IMR-90 (cell line): Measurements from ENCODE around the gene PLTP. TPM values are rescaled to one million over a fixed set of nuclear protein-coding genes. Genes with fewer than 3 reads are reported as not detected.

Experiments
- ATAC-seq: fragments of 200-7000 bp; cut with Tn5 transposase; 2 replicates; pipeline ENCODE4 v1.9.1; 2020; ENCODE audit warnings: low read depth, mild to moderate bottlenecking, moderate library complexity
- BruUV-seq: library from RNA; stranded (reverse); fragments of 400-500 nt; replicated peaks from 2 replicates; lab custom pipeline; 2021; lab: Mats Ljungman, UMichigan
- CTCF ChIA-PET: fragments of 300-600 bp; formaldehyde crosslinking; extraction: SDS; loops from one replicate; lab custom pipeline; 2021; ENCODE audit warnings: antibody characterized with exemption; lab: Yijun Ruan, JAX
- POLR2A ChIA-PET: fragments of 300-600 bp; sonication (Branson Sonifier 250); formaldehyde crosslinking; loops from one replicate; lab custom pipeline; 2022; ENCODE audit warnings: antibody characterized with exemption; ENCODE audit not compliant: unreplicated experiment; lab: Charles Lee
- DNase-seq: peaks from one replicate; pipeline ENCODE4 v3.0.0; 2013
- H2AFZ ChIP-seq: replicated peaks from 2 replicates; pipeline ENCODE3; 2013; ENCODE audit warnings: low read length, mild to moderate bottlenecking; ENCODE audit not compliant: poor library complexity
- H2AK5ac ChIP-seq: 2 replicates; pipeline ENCODE4 v1.6.1; 2013; ENCODE audit warnings: low read depth, low read length, inconsistent platforms
- H2AK9ac ChIP-seq: replicated peaks from 2 replicates; pipeline ENCODE3; 2013; ENCODE audit warnings: mild to moderate bottlenecking, low read depth, low read length, moderate library complexity; ENCODE audit not compliant: poor library complexity
- H2BK120ac ChIP-seq: 2 replicates; pipeline ENCODE4 v1.6.1; 2013; ENCODE audit warnings: low read depth, low read length, inconsistent platforms
- H2BK15ac ChIP-seq: 3 replicates; pipeline ENCODE4 v1.6.1; 2013; ENCODE audit warnings: low read depth, low read length, inconsistent platforms
- H2BK20ac ChIP-seq: 2 replicates; pipeline ENCODE4 v1.6.1; 2013; ENCODE audit warnings: low read depth, mild to moderate bottlenecking, inconsistent platforms, low read length, moderate library complexity
- H2BK5ac ChIP-seq: 2 replicates; pipeline ENCODE4 v1.6.1; 2013; ENCODE audit warnings: mild to moderate bottlenecking, low read depth, low read length, inconsistent platforms; ENCODE audit not compliant: poor library complexity, severe bottlenecking
- H3K14ac ChIP-seq: replicated peaks from 2 replicates; pipeline ENCODE4 v1.6.1; 2013; ENCODE audit warnings: low read depth, low read length, inconsistent platforms
- H3K18ac ChIP-seq: 2 replicates; pipeline ENCODE4 v1.6.1; 2013; ENCODE audit warnings: low read depth, low read length, control low read depth
- H3K23ac ChIP-seq: 2 replicates; pipeline ENCODE4 v1.6.1; 2013; ENCODE audit warnings: low read depth, low read length, inconsistent platforms
- H3K27ac ChIP-seq: 2 replicates; pipeline ENCODE4 v1.5.1; 2013; ENCODE audit warnings: mild to moderate bottlenecking, control low read depth, low read length; ENCODE audit not compliant: insufficient read depth
- H3K27me3 ChIP-seq: 2 replicates; pipeline ENCODE4 v1.6.1; 2013; ENCODE audit warnings: low read length; ENCODE audit not compliant: control insufficient read depth, insufficient read depth
- H3K36me3 ChIP-seq: 2 replicates; pipeline ENCODE4 v1.6.1; 2013; ENCODE audit warnings: low read length, mixed read lengths; ENCODE audit not compliant: control insufficient read depth, insufficient read depth
- H3K4ac ChIP-seq: 2 replicates; pipeline ENCODE4 v1.6.1; 2013; ENCODE audit warnings: low read depth, low read length, inconsistent platforms
- H3K4me1 ChIP-seq: 2 replicates; pipeline ENCODE4 v1.6.1; 2013; ENCODE audit warnings: low read length, mixed read lengths; ENCODE audit not compliant: control insufficient read depth, insufficient read depth
- H3K4me2 ChIP-seq: 2 replicates; pipeline ENCODE4 v1.6.1; 2013; ENCODE audit warnings: low read depth, mild to moderate bottlenecking, control low read depth, low read length, moderate library complexity
- H3K4me3 ChIP-seq: 2 replicates; pipeline ENCODE4 v1.5.1; 2013; ENCODE audit warnings: low read depth, mild to moderate bottlenecking, control low read depth, low read length, moderate library complexity; ENCODE audit not compliant: insufficient read depth
- H3K56ac ChIP-seq: 2 replicates; pipeline ENCODE4 v1.6.1; 2013; ENCODE audit warnings: low read length, inconsistent platforms; ENCODE audit not compliant: insufficient read depth; ENCODE audit errors: extremely low read depth
- H3K79me1 ChIP-seq, 2 experiments: 2 replicates each; pipeline ENCODE4 v1.6.1; 2013; ENCODE audit warnings: low read length in 2 of 2, inconsistent platforms in 1 of 2, low read depth in 1 of 2
- H3K9ac ChIP-seq: 2 replicates; pipeline ENCODE4 v1.6.1; 2013; ENCODE audit warnings: low read depth, low read length, control low read depth
- H3K9me1 ChIP-seq: 2 replicates; pipeline ENCODE4 v1.6.1; 2013; ENCODE audit warnings: low read length, inconsistent platforms; ENCODE audit not compliant: insufficient read depth
- H3K9me3 ChIP-seq: 2 replicates; pipeline ENCODE4 v1.6.1; 2013; ENCODE audit warnings: low read length; ENCODE audit not compliant: control insufficient read depth, insufficient read depth
- H4K20me1 ChIP-seq: 2 replicates; pipeline ENCODE4 v1.6.1; 2013; ENCODE audit warnings: low read length, inconsistent platforms; ENCODE audit not compliant: insufficient read depth
- H4K5ac ChIP-seq: 2 replicates; pipeline ENCODE4 v1.6.1; 2013; ENCODE audit warnings: mild to moderate bottlenecking, low read depth, low read length, control low read depth
- H4K8ac ChIP-seq, 2 experiments: 2 replicates each; pipeline ENCODE4 v1.6.1; 2013; ENCODE audit warnings: low read depth in 2 of 2, low read length in 2 of 2, control low read depth in 1 of 2, inconsistent platforms in 1 of 2
- H4K91ac ChIP-seq: 2 replicates; pipeline ENCODE4 v1.6.1; 2013; ENCODE audit warnings: low read depth, low read length, inconsistent platforms; ENCODE audit not compliant: insufficient read depth
- BHLHE40 ChIP-seq: fragments of 150-350 bp; IDR thresholded peaks from 2 replicates; pipeline ENCODE4 v1.6.1; 2016; ENCODE audit warnings: mild to moderate bottlenecking, low read depth, low read length
- CEBPB ChIP-seq: IDR thresholded peaks from 2 replicates; pipeline ENCODE4 v1.6.1; 2012; ENCODE audit warnings: low read depth, low read length, improper control_type of control experiment
- CTCF ChIP-seq: conservative IDR thresholded peaks from 2 replicates; pipeline ENCODE4 v1.5.1; 2012; ENCODE audit warnings: mild to moderate bottlenecking, low read depth, low read length, improper control_type of control experiment
- FOS ChIP-seq: fragments of 150-350 bp; IDR thresholded peaks from 2 replicates; pipeline ENCODE4 v1.6.1; 2016; ENCODE audit warnings: low read depth, low read length
- MAFK ChIP-seq: IDR thresholded peaks from 2 replicates; pipeline ENCODE4 v1.6.1; 2012; ENCODE audit warnings: low read depth, low read length, improper control_type of control experiment
- MAZ ChIP-seq: IDR thresholded peaks from 2 replicates; pipeline ENCODE4 v1.6.1; 2012; ENCODE audit warnings: low read depth, mild to moderate bottlenecking, low read length, improper control_type of control experiment, moderate library complexity, borderline replicate concordance
- MXI1 ChIP-seq: IDR thresholded peaks from 2 replicates; pipeline ENCODE4 v1.6.1; 2012; ENCODE audit warnings: low read depth, mild to moderate bottlenecking, low read length, moderate library complexity, borderline replicate concordance
- NFE2L2 ChIP-seq: fragments of 150-350 bp; IDR thresholded peaks from 2 replicates; pipeline ENCODE4 v1.6.1; 2016; ENCODE audit warnings: low read depth, mild to moderate bottlenecking, low read length
- POLR2A ChIP-seq: IDR thresholded peaks from 2 replicates; pipeline ENCODE4 v1.6.1; 2012; ENCODE audit warnings: mild to moderate bottlenecking, low read depth, low read length
- RAD21 ChIP-seq: IDR thresholded peaks from 2 replicates; pipeline ENCODE4 v1.6.1; 2012; ENCODE audit warnings: low read length, improper control_type of control experiment
- RFX5 ChIP-seq: IDR thresholded peaks from 2 replicates; pipeline ENCODE4 v1.8.0; 2012; ENCODE audit warnings: low read depth, mild to moderate bottlenecking, low read length, moderate library complexity
- SMC3 ChIP-seq: fragments of 150-350 bp; IDR thresholded peaks from 2 replicates; pipeline ENCODE4 v1.6.1; 2016; ENCODE audit warnings: low read depth, mild to moderate bottlenecking, antibody characterized with exemption, low read length, moderate library complexity
- WGBS, 2 experiments: methylation state at CpG; one replicate each; pipeline versions ENCODE4 v1.1.5 to v1.1.7; 2013; ENCODE audit warnings: missing lambda C conversion rate in 2 of 2; ENCODE audit not compliant: insufficient read length in 1 of 2; ENCODE audit errors: extremely low coverage in 2 of 2; 5-methylcytosine and 5-hydroxymethylcytosine counted together
- dilution Hi-C: fragments of 300-500 bp; cut with HindIII; formaldehyde crosslinking; loops from one replicate; pipeline ENCODE4 v1.14.3; 2018; ENCODE audit warnings: low sequenced_read_pairs; ENCODE audit not compliant: unreplicated experiment
- in situ Hi-C: fragments of 300-500 bp; cut with MboI; formaldehyde crosslinking; loops from 3 replicates; pipeline ENCODE4 v1.14.3; 2019; ENCODE audit warnings: low sequenced_read_pairs, inconsistent platforms, mixed read lengths
- intact Hi-C: fragments of 100-400 bp; cut with micrococcal nuclease; formaldehyde crosslinking; loops from 2 replicates; pipeline ENCODE4 v1.10.0; 2022
- polyA plus RNA-seq, 3 experiments: library from polyadenylated mRNA; depleted of rRNA; stranded (reverse); fragments of >200 nt; gene quantifications; 2 replicates each; pipeline ENCODE4 v1.2.3, GENCODE V29; 2012; ENCODE audit warnings: low replicate concordance in 1 of 3
- total RNA-seq: library from RNA; depleted of rRNA; stranded (reverse); fragments of >200 nt; gene quantifications from 2 replicates; pipeline ENCODE4 v1.2.3, GENCODE V29; 2012

Gene PLTP
- total and polyA plus RNA-seq, 2 of the 4 experiments (the other 2 are of a cell fraction) = 5.4 to 55.8 TPM

GRCh38 chr20:45910670-45911485, 1.1 kb downstream of the PLTP start (continued):
- TF ChIP-seq MAZ = peak; percentile 51; the same call in 1 of the 2 replicates

- H3K4ac ChIP-seq = peak overlapping the region; percentile 4; the same call in 1 of the 2 replicates
- peak overlapping the region; percentile 24; the same call in 1 of the 2 replicates for H4K91ac ChIP-seq
- no peaks in the 10 kb centered on the region for H3K9me3 ChIP-seq
- ATAC-seq (no peak), DNase-seq (no peak)
- H3K27me3 ChIP-seq = no peaks in the 10 kb centered on the region
- peaks cover 5% of the 10 kb centered on the region; the same call in 1 of the 2 replicates for H4K20me1 ChIP-seq
- H2BK5ac ChIP-seq = no peak overlapping the region
- intact Hi-C loops = loop anchor here (1.0 kb wide), 1 partner anchor 25 kb away; no protein-coding TSS in a partner anchor
- dilution Hi-C loops = no loop called here
- peaks cover 5 to 26% of the 10 kb centered on the region in 2 experiments; a peak in 3 of 4 replicates for H3K79me1 ChIP-seq
- ChIA-PET POLR2A (interaction anchor here (0.6 kb wide), 1 partner anchor 25 kb away, joined by 8 read pairs; no protein-coding TSS in a partner anchor), CTCF (interaction anchor here (1.3 kb wide), 1 partner anchor 20 kb away, joined by 8 read pairs; no protein-coding TSS in a partner anchor)
- H2AK9ac ChIP-seq = peak overlapping the region; percentile 22
- BruUV-seq = no TSS peak
- no peak overlapping the region for H3K23ac ChIP-seq
- peaks cover 27% of the 10 kb centered on the region for H3K9me1 ChIP-seq
- no peak overlapping the region for H3K4me3 ChIP-seq
- H2BK120ac ChIP-seq = no peak overlapping the region
- H2BK20ac ChIP-seq = 0 out of 2 replicates have a peak overlapping the region, but pooled peaks have one; percentile 38
- H2AK5ac ChIP-seq = peak overlapping the region; percentile 33
- peaks cover 25% of the 10 kb centered on the region; the same call in 1 of the 2 replicates for H3K36me3 ChIP-seq
- no peak overlapping the region for H3K27ac ChIP-seq
- H3K9ac ChIP-seq = no peak overlapping the region
- no peak overlapping the region for H3K18ac ChIP-seq
- WGBS, 2 experiments = 91% methylated on average over 9 of the region's 22 CpGs; no CpG with 5 or more reads in 1 of the 2 experiments
- no peak overlapping the region for H3K56ac ChIP-seq
- H2BK15ac ChIP-seq = no peak overlapping the region
- H4K8ac ChIP-seq = peak overlapping the region; percentile 55 to 85; a peak in 3 of 4 replicates
- peaks cover 16% of the 10 kb centered on the region for H3K4me1 ChIP-seq
- no peak overlapping the region for H3K4me2 ChIP-seq
- in situ Hi-C loops = loop anchor here (25.0 kb wide), 1 partner anchor 573 kb away; the partner anchor contains the start of gene SDC4
- peak overlapping the region; percentile 80 for H2AFZ ChIP-seq
- no peak overlapping the region for H4K5ac ChIP-seq
- no peak overlapping the region for H3K14ac ChIP-seq
- no peak for TF ChIP-seq POLR2A
- TF ChIP-seq CEBPB = no peak
- TF ChIP-seq RFX5 = no peak
- no peak for TF ChIP-seq MXI1
- no peak for TF ChIP-seq BHLHE40
- no peak for TF ChIP-seq NFE2L2
- TF ChIP-seq FOS = no peak
- no peak for TF ChIP-seq RAD21
- no peak for TF ChIP-seq SMC3
- TF ChIP-seq MAZ = no peak
- no peak for TF ChIP-seq MAFK
- no peak for TF ChIP-seq CTCF
These were observed 1.9 kb downstream of the PLTP start for GRCh38 chr20:45909817-45910669.
